HG03039 (cell line): ENCODE results near the gene WDFY2.

Experiments used
- ATAC-seq: cut with Tn5 transposase; IDR thresholded peaks from one replicate; pipeline ENCODE4 v1.9.1; 2021; ENCODE audit warnings: mild to moderate bottlenecking, moderate library complexity; ENCODE audit not compliant: unreplicated experiment

Gene WDFY2

GRCh38 chr13:51767100-51767499 lies 182.8 kb downstream of the WDFY2 start:
- no peak for ATAC-seq

- no peak for ATAC-seq
Measured at GRCh38 chr13:51768378-51768921, 184.2 kb downstream of the WDFY2 start.

GRCh38 chr13:51768976-51769375 lies 184.7 kb downstream of the WDFY2 start:
- no peak for ATAC-seq

GRCh38 chr13:51769455-51770127 lies 185.3 kb downstream of the WDFY2 start:
- no peak for ATAC-seq

- no peak for ATAC-seq
Measured at GRCh38 chr13:51770160-51770559, 185.9 kb downstream of the WDFY2 start.

GRCh38 chr13:51770681-51771417 lies 186.6 kb downstream of the WDFY2 start:
- ATAC-seq: no peak

- no peak for ATAC-seq
Measured at GRCh38 chr13:51771418-51772104, 187.3 kb downstream of the WDFY2 start.

- ATAC-seq: no peak
Measured at GRCh38 chr13:51772105-51772455, 187.8 kb downstream of the WDFY2 start.

GRCh38 chr13:51772781-51773180 lies 188.5 kb downstream of the WDFY2 start:
- no peak for ATAC-seq

GRCh38 chr13:51773515-51773914 lies 189.3 kb downstream of the WDFY2 start:
- ATAC-seq: no peak

- no peak for ATAC-seq
Measured at GRCh38 chr13:51776179-51776578, 191.9 kb downstream of the WDFY2 start.

GRCh38 chr13:51777921-51778320 lies 193.7 kb downstream of the WDFY2 start:
- no peak for ATAC-seq

- ATAC-seq: no peak
Measured at GRCh38 chr13:51778392-51778791, 194.1 kb downstream of the WDFY2 start.

GRCh38 chr13:51780099-51780498 lies 195.8 kb downstream of the WDFY2 start:
- no peak for ATAC-seq

GRCh38 chr13:51781246-51782022 lies 197.2 kb downstream of the WDFY2 start:
- no peak for ATAC-seq

- ATAC-seq: no peak
Measured at GRCh38 chr13:51782026-51782710, 197.9 kb downstream of the WDFY2 start.

- ATAC-seq: no peak
Measured at GRCh38 chr13:51783428-51784094, 199.3 kb downstream of the WDFY2 start.

- no peak for ATAC-seq
Measured at GRCh38 chr13:51784097-51784496, 199.8 kb downstream of the WDFY2 start.

- no peak for ATAC-seq
Measured at GRCh38 chr13:51785712-51786424, 201.6 kb downstream of the WDFY2 start.
